GM13976 (cell line): Measurements from ENCODE around the gene ADAMTS16.

Experiments
- DNase-seq: peaks from one replicate; pipeline ENCODE4 v3.0.0; 2012; ENCODE audit warnings: low spot score
- in situ Hi-C: fragments of 300-500 bp; cut with MboI; formaldehyde crosslinking; loops from one replicate; pipeline ENCODE4 v1.12.0; 2022; ENCODE audit warnings: low sequenced_read_pairs, mixed read lengths, inconsistent platforms; ENCODE audit not compliant: unreplicated experiment
- TF ChIP-seq, protein P1 (sequence below): IDR thresholded peaks from 2 replicates; pipeline ENCODE4 v1.5.1; 2012; ENCODE audit warnings: borderline replicate concordance, mild to moderate bottlenecking; ENCODE audit not compliant: insufficient read depth; ENCODE audit errors: extremely low read depth, missing control alignments, control extremely low read depth

The ADAMTS16 gene

DNA sequence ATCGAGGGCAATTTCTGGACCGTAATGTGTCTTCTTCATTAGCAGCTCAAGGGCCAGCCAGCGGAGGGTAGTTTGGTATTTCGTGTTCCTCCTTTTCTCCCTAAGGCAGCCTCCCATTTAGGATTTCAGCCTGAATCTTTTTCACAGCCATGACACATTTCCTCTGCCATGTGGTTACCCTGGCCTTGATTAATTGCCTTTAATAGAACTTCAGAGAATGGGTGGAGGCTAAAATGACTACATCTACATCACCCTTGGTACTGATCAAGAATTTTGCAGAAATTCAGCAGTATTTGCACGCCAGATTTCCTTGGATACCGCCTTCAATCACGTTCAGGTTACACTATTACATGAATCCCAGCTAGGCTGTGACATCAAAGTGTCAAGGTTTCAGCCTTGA lies 58.0 kb downstream of the ADAMTS16 start:
- in situ Hi-C loops: no loop called here
- TF ChIP-seq, protein P1, sequence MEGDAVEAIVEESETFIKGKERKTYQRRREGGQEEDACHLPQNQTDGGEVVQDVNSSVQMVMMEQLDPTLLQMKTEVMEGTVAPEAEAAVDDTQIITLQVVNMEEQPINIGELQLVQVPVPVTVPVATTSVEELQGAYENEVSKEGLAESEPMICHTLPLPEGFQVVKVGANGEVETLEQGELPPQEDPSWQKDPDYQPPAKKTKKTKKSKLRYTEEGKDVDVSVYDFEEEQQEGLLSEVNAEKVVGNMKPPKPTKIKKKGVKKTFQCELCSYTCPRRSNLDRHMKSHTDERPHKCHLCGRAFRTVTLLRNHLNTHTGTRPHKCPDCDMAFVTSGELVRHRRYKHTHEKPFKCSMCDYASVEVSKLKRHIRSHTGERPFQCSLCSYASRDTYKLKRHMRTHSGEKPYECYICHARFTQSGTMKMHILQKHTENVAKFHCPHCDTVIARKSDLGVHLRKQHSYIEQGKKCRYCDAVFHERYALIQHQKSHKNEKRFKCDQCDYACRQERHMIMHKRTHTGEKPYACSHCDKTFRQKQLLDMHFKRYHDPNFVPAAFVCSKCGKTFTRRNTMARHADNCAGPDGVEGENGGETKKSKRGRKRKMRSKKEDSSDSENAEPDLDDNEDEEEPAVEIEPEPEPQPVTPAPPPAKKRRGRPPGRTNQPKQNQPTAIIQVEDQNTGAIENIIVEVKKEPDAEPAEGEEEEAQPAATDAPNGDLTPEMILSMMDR: no peak

DNA sequence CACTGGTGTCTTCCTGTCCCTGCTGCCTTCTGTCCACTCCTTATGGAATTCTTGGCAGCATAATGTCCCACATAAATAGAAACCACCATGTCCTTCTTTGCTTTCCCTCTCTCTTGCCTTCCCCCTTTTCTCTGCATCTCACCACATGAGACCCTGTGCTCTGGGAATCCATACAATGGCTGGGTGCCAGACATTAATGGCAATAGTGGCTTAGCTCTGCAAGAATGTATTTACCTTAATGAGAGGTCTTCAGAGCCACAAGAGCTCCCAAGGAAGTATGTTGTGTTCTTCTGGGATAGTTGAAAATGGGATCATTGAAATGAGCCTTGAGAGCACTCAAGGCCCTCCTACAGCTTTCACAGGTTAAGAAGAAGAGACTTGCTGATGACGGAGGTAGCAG lies 58.7 kb downstream of the ADAMTS16 start:
- DNase-seq: no peak
- TF ChIP-seq, protein P1: no peak
- in situ Hi-C loops: no loop called here

More for the DNA sequence above, 58.0 kb downstream of the ADAMTS16 start:
- no peak for DNase-seq

DNA sequence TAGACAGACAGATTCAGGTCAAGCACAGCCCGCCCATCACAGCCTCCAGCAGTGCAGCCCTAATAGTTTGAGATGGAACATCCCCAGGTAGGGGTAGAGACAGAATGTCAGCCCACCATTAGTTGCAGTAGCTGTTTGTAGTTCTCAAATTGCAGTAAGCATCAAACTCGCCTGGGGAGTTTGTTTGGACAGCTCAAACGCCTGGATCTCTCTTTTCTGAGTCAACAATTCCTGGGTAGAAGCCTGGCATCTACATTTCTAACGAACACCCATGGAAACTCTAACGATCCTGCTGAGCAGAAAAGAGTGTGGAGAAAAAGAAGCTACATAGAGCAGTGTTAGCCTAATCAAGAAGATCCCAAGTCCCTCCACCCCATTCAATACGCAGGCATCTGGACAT lies 59.4 kb downstream of the ADAMTS16 start:
- TF ChIP-seq, protein P1: no peak

DNA sequence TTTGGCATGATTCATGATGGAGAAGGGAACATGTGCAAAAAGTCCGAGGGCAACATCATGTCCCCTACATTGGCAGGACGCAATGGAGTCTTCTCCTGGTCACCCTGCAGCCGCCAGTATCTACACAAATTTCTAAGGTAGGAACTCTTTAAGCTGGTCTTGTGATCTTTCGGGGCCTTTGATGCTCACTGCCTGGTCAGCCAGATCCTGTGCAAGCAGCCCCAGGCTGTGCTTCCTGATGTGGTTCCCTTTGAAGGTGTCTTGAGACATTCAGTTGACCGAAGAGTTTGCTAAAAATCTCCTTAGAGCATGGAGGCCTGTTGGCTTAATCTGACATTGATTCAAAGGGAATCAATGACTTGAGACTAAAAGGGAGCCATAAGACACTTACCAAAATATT lies 60.0 kb downstream of the ADAMTS16 start:
- in situ Hi-C loops: no loop called here
- no peak for DNase-seq
- TF ChIP-seq, protein P1: no peak

More for the DNA sequence above, 59.4 kb downstream of the ADAMTS16 start:
- DNase-seq: no peak
- in situ Hi-C loops: no loop called here

DNA sequence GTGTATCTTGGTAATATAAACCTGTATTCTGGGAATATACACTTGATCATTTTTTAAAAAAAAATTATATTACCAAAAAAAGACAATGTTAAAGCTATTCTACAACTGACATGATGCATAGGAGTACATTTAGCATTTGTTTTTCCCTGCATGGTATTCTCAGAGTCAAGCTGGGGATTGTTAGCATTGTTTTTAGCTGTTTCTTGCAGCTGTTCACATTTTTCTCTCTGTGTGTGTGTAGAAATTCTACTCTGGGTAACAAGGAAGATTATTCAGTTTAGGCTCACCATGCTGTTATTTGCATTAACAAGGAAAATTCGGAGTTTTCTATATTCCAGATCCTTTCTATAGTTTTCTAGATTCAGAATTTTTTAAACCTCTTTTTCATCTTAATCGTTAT lies 62.2 kb downstream of the ADAMTS16 start:
- in situ Hi-C loops: no loop called here

DNA sequence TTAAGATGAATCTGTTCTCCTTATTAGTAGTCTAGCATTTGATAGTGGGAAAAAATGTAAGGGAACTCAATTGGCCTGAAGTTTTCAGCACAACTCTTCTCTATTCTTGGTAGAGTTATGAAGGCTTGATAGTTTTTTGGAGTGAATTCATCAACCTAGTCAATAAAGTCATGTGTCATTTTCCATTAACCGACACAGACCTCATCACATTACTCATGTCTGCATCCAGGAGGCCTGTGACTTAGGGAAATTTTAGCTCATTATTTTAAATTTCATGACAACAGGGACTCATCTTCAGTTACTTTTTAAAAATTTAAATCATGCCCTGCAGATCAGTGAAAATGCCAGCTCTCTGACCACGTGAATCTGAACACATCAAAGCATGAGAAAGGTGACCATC lies 63.3 kb downstream of the ADAMTS16 start:
- in situ Hi-C loops: no loop called here
- DNase-seq: no peak
- TF ChIP-seq, protein P1: no peak

More for the DNA sequence above, 62.2 kb downstream of the ADAMTS16 start:
- TF ChIP-seq, protein P1: no peak
- no peak for DNase-seq

DNA sequence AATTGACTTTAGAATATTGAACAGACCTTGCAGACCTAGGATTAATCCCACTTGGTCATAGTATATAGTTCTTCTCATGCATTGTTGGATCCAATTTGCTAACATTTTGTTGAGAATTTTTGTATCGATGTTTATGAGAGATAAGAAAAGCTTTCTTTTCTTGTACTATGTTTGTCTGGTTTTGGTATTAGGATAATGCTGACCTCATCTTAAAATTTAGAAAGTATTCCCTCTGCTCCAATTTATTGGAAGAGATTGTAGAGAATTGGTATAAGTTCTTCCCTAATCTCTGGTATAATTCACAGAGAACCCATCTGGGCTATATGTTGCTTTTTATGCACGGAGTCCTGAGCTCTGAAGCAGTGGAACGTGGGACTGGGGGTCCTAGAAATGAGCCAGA lies 67.7 kb downstream of the ADAMTS16 start:
- TF ChIP-seq, protein P1: no peak
- DNase-seq: no peak
- in situ Hi-C loops: no loop called here
